Endothelial cell (in vitro differentiated cells): ENCODE data around the gene GABRD. TPM values are rescaled to one million over a fixed set of nuclear protein-coding genes. Genes with fewer than 3 reads are reported as not detected.

ENCODE experiments used
- DNase-seq: peaks from one replicate; pipeline ENCODE4 v3.0.0; 2021; ENCODE audit warnings: low spot score
- H3K27ac Mint-ChIP-seq: one replicate; pipeline ENCODE4 v1.8.0; 2021; ENCODE audit warnings: mixed read lengths, inconsistent platforms; ENCODE audit not compliant: unreplicated experiment
- H3K27me3 Mint-ChIP-seq: one replicate; pipeline ENCODE4 v1.8.0; 2021; ENCODE audit warnings: mild to moderate bottlenecking, moderate library complexity, mixed read lengths, inconsistent platforms; ENCODE audit not compliant: unreplicated experiment
- H3K36me3 Mint-ChIP-seq: one replicate; pipeline ENCODE4 v1.8.0; 2021; ENCODE audit warnings: mild to moderate bottlenecking, low read depth, mixed read lengths, inconsistent platforms; ENCODE audit not compliant: unreplicated experiment
- H3K4me1 Mint-ChIP-seq: one replicate; pipeline ENCODE4 v1.8.0; 2021; ENCODE audit warnings: mild to moderate bottlenecking, mixed read lengths, inconsistent platforms; ENCODE audit not compliant: unreplicated experiment
- H3K4me3 Mint-ChIP-seq: one replicate; pipeline ENCODE4 v1.8.0; 2021; ENCODE audit warnings: mild to moderate bottlenecking, mixed read lengths, inconsistent platforms; ENCODE audit not compliant: unreplicated experiment
- H3K9me3 Mint-ChIP-seq: one replicate; pipeline ENCODE4 v1.8.0; 2021; ENCODE audit warnings: mixed read lengths, inconsistent platforms; ENCODE audit not compliant: unreplicated experiment
- CTCF ChIP-seq: fragments of 200-600 bp; sonication (generic); IDR thresholded peaks from one replicate; pipeline ENCODE4 v1.5.0; 2021; ENCODE audit warnings: antibody characterized with exemption; ENCODE audit not compliant: unreplicated experiment
- long read RNA-seq: library from polyadenylated mRNA; unstranded; transcript quantifications from one replicate; pipeline ENCODE4 v2.0.0, GENCODE V29; 2020; ENCODE audit not compliant: unreplicated experiment
- total RNA-seq: library from RNA; stranded (reverse); fragmentation: NEBNext Ultra II Directional; extraction: Animal tissue kit (Norgen Biotek cat#: 25700); gene quantifications from one replicate; pipeline ENCODE4 v1.2.1, GENCODE V29; 2021; ENCODE audit not compliant: unreplicated experiment

The GABRD gene, protein sequence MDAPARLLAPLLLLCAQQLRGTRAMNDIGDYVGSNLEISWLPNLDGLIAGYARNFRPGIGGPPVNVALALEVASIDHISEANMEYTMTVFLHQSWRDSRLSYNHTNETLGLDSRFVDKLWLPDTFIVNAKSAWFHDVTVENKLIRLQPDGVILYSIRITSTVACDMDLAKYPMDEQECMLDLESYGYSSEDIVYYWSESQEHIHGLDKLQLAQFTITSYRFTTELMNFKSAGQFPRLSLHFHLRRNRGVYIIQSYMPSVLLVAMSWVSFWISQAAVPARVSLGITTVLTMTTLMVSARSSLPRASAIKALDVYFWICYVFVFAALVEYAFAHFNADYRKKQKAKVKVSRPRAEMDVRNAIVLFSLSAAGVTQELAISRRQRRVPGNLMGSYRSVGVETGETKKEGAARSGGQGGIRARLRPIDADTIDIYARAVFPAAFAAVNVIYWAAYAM
- total RNA-seq: 0.64 TPM
- long read RNA-seq: 0 reads

- no peak within 1 kb of the TSS for H3K27ac Mint-ChIP-seq
- peaks cover 30% of the 10 kb centered on the region for H3K4me1 Mint-ChIP-seq
- H3K4me3 Mint-ChIP-seq: peak within 1 kb of the TSS; percentile 83
- TF ChIP-seq CTCF: no peak
- no peaks in the 10 kb centered on the region for H3K9me3 Mint-ChIP-seq
- peaks cover 14% of the 10 kb centered on the region for H3K27me3 Mint-ChIP-seq
- DNase-seq: peak; percentile 52
- peaks cover 3% of the 10 kb centered on the region for H3K36me3 Mint-ChIP-seq
Observed at GRCh38 chr1:2019172-2019543, at the start of gene GABRD. Gene GABRD, plus strand, starts transcription at chr1:2019345. Its CDS starts 79 bp downstream, at chr1:2019424.

GRCh38 chr1:1969505-1969900, 49.6 kb upstream of the GABRD start:
- DNase-seq: no peak
- H3K4me1 Mint-ChIP-seq: peaks cover 3% of the 10 kb centered on the region
- no peaks in the 10 kb centered on the region for H3K9me3 Mint-ChIP-seq
- peaks cover 14% of the 10 kb centered on the region for H3K27me3 Mint-ChIP-seq
- peaks cover 5% of the 10 kb centered on the region for H3K36me3 Mint-ChIP-seq
- H3K27ac Mint-ChIP-seq: no peak overlapping the region
- no peak overlapping the region for H3K4me3 Mint-ChIP-seq
- TF ChIP-seq CTCF: no peak

- H3K9me3 Mint-ChIP-seq: no peaks in the 10 kb centered on the region
- peaks cover 14% of the 10 kb centered on the region for H3K27me3 Mint-ChIP-seq
- DNase-seq: no peak
- no peak for TF ChIP-seq CTCF
- peaks cover 3% of the 10 kb centered on the region for H3K4me1 Mint-ChIP-seq
- H3K27ac Mint-ChIP-seq: no peak overlapping the region
- peaks cover 5% of the 10 kb centered on the region for H3K36me3 Mint-ChIP-seq
- no peak overlapping the region for H3K4me3 Mint-ChIP-seq
Observed at GRCh38 chr1:1969953-1970716, 49.0 kb upstream of the GABRD start.

DNA sequence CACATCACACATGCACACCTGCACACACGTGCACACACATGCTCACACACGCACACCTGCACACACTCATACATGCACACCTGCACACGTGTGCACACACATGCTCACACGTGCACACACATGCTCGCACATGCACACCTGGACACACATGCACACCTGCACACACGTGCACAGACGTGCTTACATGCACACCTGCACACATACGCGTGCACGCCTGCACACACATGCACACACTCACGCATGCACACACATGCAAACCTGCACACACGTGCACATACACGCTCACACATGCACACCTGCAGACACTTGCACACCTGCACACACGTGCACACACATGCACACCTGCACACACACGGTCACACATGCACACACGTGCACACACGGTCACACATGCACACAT, 48.1 kb upstream of the GABRD start:
- Mint-ChIP-seq H3K27ac (no peak overlapping the region), H3K9me3 (no peaks in the 10 kb centered on the region), H3K36me3 (peaks cover 5% of the 10 kb centered on the region), H3K27me3 (peaks cover 14% of the 10 kb centered on the region), H3K4me3 (no peak overlapping the region), H3K4me1 (peaks cover 3% of the 10 kb centered on the region)
- no peak for TF ChIP-seq CTCF
- no peak for DNase-seq

- no peak overlapping the region for H3K27ac Mint-ChIP-seq
- no peak for TF ChIP-seq CTCF
- H3K36me3 Mint-ChIP-seq: peaks cover 5% of the 10 kb centered on the region
- H3K9me3 Mint-ChIP-seq: no peaks in the 10 kb centered on the region
- H3K4me3 Mint-ChIP-seq: no peak overlapping the region
- peaks cover 14% of the 10 kb centered on the region for H3K27me3 Mint-ChIP-seq
- peaks cover 3% of the 10 kb centered on the region for H3K4me1 Mint-ChIP-seq
- no peak for DNase-seq
Observed at GRCh38 chr1:1971688-1972087, 47.5 kb upstream of the GABRD start.
